ENCODE measurements around the gene DUSP19. TPM values are rescaled to one million over a fixed set of nuclear protein-coding genes. Genes with fewer than 3 reads are reported as not detected.
A peak's percentile ranks its signal among the peaks of the same experiment; 100 is the strongest.

DUSP19 gene
- total and polyA plus RNA-seq, 2 of the 13 experiments (the other 11 are each of a cell fraction or from before 2014, with no cell fraction given): 1.3 to 1.9 TPM

DNA sequence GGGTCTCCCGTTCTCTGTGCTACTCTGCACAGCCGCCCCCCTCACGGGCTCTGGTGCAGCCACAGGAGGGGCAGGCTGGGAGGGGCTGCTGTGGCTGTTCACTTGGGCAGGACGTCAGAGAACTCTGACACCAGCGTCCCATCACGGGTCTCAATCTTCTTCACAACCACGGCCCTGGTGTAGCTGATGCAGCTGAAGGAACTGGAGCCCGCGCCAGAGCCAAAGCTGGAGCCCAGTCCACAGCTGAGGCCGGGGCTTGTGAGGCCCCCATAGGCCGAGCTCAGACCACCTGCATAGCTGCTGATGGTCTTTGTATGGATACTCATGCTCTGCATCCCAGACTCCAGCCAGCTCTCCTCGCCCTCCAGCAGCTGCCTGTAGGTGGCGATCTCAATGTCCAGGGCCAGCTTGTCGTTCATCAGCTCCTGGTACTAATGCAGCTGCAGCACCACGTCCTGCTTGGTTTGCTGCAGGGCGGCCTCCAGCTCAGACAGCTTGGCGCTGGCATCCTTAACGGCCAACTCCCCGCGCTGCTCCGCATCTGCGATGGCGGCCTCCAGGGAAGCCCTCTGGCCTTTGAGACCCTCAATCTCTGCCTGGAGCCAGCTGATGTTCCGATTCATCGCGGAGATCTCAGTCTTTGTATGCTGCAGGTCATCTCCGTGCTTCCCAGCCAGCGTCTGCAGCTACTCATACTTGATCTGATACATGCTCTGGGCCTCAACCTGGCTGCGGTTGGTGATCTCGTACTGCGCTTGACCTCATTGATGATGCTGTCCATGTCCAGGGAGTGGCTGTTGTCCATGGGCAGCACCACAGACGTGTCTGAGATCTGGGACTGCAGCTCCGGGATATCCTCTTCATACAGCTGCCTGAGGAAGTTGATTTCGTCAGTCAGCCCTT lies 7.4 kb upstream of the DUSP19 start (continued):
- TF ChIP-seq, protein P1, sequence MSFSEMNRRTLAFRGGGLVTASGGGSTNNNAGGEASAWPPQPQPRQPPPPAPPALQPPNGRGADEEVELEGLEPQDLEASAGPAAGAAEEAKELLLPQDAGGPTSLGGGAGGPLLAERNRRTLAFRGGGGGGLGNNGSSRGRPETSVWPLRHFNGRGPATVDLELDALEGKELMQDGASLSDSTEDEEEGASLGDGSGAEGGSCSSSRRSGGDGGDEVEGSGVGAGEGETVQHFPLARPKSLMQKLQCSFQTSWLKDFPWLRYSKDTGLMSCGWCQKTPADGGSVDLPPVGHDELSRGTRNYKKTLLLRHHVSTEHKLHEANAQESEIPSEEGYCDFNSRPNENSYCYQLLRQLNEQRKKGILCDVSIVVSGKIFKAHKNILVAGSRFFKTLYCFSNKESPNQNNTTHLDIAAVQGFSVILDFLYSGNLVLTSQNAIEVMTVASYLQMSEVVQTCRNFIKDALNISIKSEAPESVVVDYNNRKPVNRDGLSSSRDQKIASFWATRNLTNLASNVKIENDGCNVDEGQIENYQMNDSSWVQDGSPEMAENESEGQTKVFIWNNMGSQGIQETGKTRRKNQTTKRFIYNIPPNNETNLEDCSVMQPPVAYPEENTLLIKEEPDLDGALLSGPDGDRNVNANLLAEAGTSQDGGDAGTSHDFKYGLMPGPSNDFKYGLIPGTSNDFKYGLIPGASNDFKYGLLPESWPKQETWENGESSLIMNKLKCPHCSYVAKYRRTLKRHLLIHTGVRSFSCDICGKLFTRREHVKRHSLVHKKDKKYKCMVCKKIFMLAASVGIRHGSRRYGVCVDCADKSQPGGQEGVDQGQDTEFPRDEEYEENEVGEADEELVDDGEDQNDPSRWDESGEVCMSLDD (CRISPR knock-in tag; IDR thresholded peaks at IDR 0.05; ENCODE audit: borderline replicate concordance): no peak
- TF ChIP-seq, protein P2, sequence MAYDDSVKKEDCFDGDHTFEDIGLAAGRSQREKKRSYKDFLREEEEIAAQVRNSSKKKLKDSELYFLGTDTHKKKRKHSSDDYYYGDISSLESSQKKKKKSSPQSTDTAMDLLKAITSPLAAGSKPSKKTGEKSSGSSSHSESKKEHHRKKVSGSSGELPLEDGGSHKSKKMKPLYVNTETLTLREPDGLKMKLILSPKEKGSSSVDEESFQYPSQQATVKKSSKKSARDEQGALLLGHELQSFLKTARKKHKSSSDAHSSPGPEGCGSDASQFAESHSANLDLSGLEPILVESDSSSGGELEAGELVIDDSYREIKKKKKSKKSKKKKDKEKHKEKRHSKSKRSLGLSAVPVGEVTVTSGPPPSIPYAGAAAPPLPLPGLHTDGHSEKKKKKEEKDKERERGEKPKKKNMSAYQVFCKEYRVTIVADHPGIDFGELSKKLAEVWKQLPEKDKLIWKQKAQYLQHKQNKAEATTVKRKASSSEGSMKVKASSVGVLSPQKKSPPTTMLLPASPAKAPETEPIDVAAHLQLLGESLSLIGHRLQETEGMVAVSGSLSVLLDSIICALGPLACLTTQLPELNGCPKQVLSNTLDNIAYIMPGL (CRISPR knock-in tag; IDR thresholded peaks at IDR 0.05; ENCODE audit: borderline replicate concordance in 1 of 2, low read depth in 1 of 2): peak; percentile 27 to 90; a peak in 3 of 4 replicates
- TF ChIP-seq, protein P3, sequence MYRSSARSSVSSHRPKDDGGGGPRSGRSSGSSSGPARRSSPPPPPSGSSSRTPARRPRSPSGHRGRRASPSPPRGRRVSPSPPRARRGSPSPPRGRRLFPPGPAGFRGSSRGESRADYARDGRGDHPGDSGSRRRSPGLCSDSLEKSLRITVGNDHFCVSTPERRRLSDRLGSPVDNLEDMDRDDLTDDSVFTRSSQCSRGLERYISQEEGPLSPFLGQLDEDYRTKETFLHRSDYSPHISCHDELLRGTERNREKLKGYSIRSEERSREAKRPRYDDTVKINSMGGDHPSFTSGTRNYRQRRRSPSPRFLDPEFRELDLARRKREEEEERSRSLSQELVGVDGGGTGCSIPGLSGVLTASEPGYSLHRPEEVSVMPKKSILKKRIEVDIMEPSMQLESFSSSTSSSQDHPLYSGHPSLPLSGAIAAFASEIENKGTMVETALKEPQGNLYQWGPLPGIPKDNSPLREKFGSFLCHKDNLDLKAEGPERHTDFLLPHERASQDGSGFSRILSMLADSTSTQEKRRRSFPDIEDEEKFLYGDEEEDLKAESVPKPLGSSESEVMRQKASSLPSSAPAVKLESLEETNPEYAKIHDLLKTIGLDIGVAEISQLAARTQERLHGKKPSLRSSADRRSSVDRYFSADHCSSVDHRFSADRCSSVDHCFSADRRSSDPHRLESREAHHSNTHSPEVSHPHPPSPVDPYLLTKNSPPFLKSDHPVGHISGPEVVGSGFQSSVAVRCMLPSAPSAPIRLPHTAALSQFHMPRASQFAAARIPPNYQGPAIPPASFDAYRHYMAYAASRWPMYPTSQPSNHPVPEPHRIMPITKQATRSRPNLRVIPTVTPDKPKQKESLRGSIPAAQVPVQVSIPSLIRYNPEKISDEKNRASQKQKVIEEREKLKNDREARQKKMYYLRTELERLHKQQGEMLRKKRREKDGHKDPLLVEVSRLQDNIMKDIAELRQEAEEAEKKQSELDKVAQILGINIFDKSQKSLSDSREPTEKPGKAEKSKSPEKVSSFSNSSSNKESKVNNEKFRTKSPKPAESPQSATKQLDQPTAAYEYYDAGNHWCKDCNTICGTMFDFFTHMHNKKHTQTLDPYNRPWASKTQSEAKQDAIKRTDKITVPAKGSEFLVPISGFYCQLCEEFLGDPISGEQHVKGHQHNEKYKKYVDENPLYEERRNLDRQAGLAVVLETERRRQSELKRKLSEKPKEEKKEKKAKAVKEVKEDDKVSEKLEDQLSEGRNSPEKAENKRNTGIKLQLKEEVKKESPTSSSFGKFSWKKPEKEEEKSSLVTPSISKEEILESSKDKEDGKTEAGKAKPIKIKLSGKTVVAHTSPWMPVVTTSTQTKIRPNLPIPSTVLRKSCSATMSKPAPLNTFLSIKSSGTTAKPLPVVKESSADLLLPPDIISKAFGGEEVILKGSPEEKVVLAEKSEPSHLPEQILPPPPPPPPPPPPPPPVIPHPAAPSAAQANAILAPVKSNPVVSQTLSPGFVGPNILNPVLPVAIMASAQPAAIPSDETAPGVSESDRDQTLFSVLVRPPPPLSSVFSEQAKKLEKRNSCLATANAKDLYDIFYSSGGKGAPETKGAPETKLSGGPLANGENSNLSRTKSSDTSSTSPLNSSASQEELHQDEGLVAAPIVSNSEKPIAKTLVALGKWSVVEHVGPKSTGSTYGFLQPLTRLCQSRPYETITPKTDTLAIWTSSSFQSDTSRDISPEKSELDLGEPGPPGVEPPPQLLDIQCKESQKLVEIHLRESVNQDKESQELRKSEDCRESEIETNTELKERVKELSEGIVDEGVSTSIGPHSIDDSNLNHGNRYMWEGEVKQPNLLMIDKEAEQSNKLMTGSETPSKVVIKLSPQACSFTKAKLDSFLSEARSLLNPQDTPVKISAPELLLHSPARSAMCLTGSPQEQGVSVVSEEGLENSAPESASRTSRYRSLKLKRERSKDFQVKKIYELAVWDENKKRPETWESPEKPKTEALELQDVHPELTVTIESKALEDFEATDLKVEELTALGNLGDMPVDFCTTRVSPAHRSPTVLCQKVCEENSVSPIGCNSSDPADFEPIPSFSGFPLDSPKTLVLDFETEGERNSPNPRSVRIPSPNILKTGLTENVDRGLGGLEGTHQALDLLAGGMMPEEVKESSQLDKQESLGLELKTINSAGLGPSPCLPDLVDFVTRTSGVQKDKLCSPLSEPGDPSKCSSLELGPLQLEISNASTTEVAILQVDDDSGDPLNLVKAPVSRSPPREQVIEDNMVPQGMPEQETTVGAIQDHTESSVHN (CRISPR knock-in tag; IDR thresholded peaks at IDR 0.05): no peak
- no peak for TF ChIP-seq HOXA7 (CRISPR knock-in tag; IDR thresholded peaks at IDR 0.05)
- TF ChIP-seq NFE2 (CRISPR knock-in tag; IDR thresholded peaks at IDR 0.05): no peak
- TF ChIP-seq SAP130 (CRISPR knock-in tag; IDR thresholded peaks at IDR 0.05; ENCODE audit: low read depth): peak; percentile 59
- TF ChIP-seq ZNF577 (CRISPR knock-in tag; IDR thresholded peaks at IDR 0.05; ENCODE audit: borderline replicate concordance, low read depth): no peak
- TF ChIP-seq ZNF530 (CRISPR knock-in tag; IDR thresholded peaks at IDR 0.05; ENCODE audit: low read depth): no peak
- TF ChIP-seq PPARG (CRISPR knock-in tag; conservative IDR thresholded peaks at IDR 0.05): no peak
- no peak for TF ChIP-seq TARDBP (CRISPR knock-in tag; IDR thresholded peaks at IDR 0.05)
- no peak for TF ChIP-seq ZNF747 (CRISPR knock-in tag; IDR thresholded peaks at IDR 0.05; ENCODE audit: borderline replicate concordance)
- TF ChIP-seq ZBTB7A (CRISPR knock-in tag; IDR thresholded peaks at IDR 0.05): no peak
- no peak for TF ChIP-seq RFXANK (CRISPR knock-in tag; IDR thresholded peaks at IDR 0.05)
- peak; percentile 41 for TF ChIP-seq YY1 (IDR thresholded peaks at IDR 0.05; ENCODE audit: insufficient read depth, insufficient replicate concordance, low read depth, low read length)
- no peak for TF ChIP-seq ZNF749 (CRISPR knock-in tag; IDR thresholded peaks at IDR 0.05; ENCODE audit: borderline replicate concordance)
- TF ChIP-seq ZNF589 (CRISPR knock-in tag; conservative IDR thresholded peaks at IDR 0.05): 0 out of 2 replicates have a peak, but pooled peaks have one; percentile 43
